HG03378 (cell line): ENCODE measurements around the gene SLC25A39.

Experiments
- ATAC-seq: cut with Tn5 transposase; IDR thresholded peaks from one replicate; pipeline ENCODE4 v1.9.1; 2021; ENCODE audit warnings: mild to moderate bottlenecking, moderate library complexity; ENCODE audit not compliant: unreplicated experiment

SLC25A39 gene

GRCh38 chr17:44314869-44315661 is 9.6 kb downstream of the SLC25A39 start:
- ATAC-seq, result no peak

- ATAC-seq, result no peak
Measured at GRCh38 chr17:44314524-44314868, 10.1 kb downstream of the SLC25A39 start.

- no peak for ATAC-seq
Measured at GRCh38 chr17:44314031-44314430, 10.6 kb downstream of the SLC25A39 start.

- no peak for ATAC-seq
Measured at GRCh38 chr17:44312396-44313104, 12.1 kb downstream of the SLC25A39 start.

GRCh38 chr17:44311562-44312181 is 13.0 kb downstream of the SLC25A39 start:
- ATAC-seq, result no peak

- ATAC-seq, result no peak
Measured at GRCh38 chr17:44310609-44311376, 13.8 kb downstream of the SLC25A39 start.

GRCh38 chr17:44310188-44310587 is 14.4 kb downstream of the SLC25A39 start:
- ATAC-seq, result no peak

- ATAC-seq, result no peak
Measured at GRCh38 chr17:44309472-44309871, 15.2 kb downstream of the SLC25A39 start.

- no peak for ATAC-seq
Measured at GRCh38 chr17:44308865-44309264, 15.8 kb downstream of the SLC25A39 start.

GRCh38 chr17:44308320-44308818 is 16.3 kb downstream of the SLC25A39 start, which contains the start of gene RUNDC3A:
Gene RUNDC3A (plus strand): TSS chr17:44308601. CDS start chr17:44308833, 232 bp downstream.
- no peak for ATAC-seq

GRCh38 chr17:44307387-44308186 is 17.0 kb downstream of the SLC25A39 start:
- ATAC-seq, result no peak

- ATAC-seq, result no peak
Measured at GRCh38 chr17:44304651-44305050, 20.0 kb downstream of the SLC25A39 start.

- ATAC-seq, result no peak
Measured at GRCh38 chr17:44297975-44298374, 26.6 kb downstream of the SLC25A39 start.

- no peak for ATAC-seq
Measured at GRCh38 chr17:44293509-44294226, 31.0 kb downstream of the SLC25A39 start.

- ATAC-seq, result no peak
Measured at GRCh38 chr17:44287651-44288050, 37.0 kb downstream of the SLC25A39 start.

- ATAC-seq, result no peak
Measured at GRCh38 chr17:44284024-44284400, 40.6 kb downstream of the SLC25A39 start.

GRCh38 chr17:44283344-44284023 is 41.1 kb downstream of the SLC25A39 start:
- no peak for ATAC-seq

- ATAC-seq, result no peak
Measured at GRCh38 chr17:44282264-44282663, 42.4 kb downstream of the SLC25A39 start.

- no peak for ATAC-seq
Measured at GRCh38 chr17:44281570-44281969, 43.1 kb downstream of the SLC25A39 start.
